SK-N-SH treated with all-trans-retinoic acid at 6 μM for 48 hours (cell line): ENCODE measurements around the gene SIX3.

ENCODE experiments used
- ATAC-seq: fragments of 200-7000 bp; cut with Tn5 transposase; 3 replicates; pipeline ENCODE4 v1.9.1; 2020; ENCODE audit warnings: mild to moderate bottlenecking, moderate library complexity
- ARNTL ChIP-seq: fragments of 450-650 bp; formaldehyde crosslinking; IDR thresholded peaks from 2 replicates; pipeline ENCODE4 v1.5.0; 2020; ENCODE audit warnings: low read depth, mild to moderate bottlenecking, moderate library complexity, borderline replicate concordance
- BACH2 ChIP-seq: fragments of 250-450 bp; sonication (Bioruptor Pico); IDR thresholded peaks from 2 replicates; pipeline ENCODE4 v1.9.0; 2021; ENCODE audit warnings: mild to moderate bottlenecking, borderline replicate concordance
- CREB5 ChIP-seq: fragments of 250-450 bp; sonication (Bioruptor Pico); IDR thresholded peaks from 2 replicates; pipeline ENCODE4 v1.5.1; 2020; ENCODE audit warnings: low read depth, mild to moderate bottlenecking, moderate library complexity
- CSDC2 ChIP-seq: fragments of 250-450 bp; sonication (Bioruptor Pico); IDR thresholded peaks from 2 replicates; pipeline ENCODE4 v1.5.0; 2020; ENCODE audit warnings: mild to moderate bottlenecking, moderate library complexity
- CSRNP3 ChIP-seq: fragments of 250-450 bp; sonication (Bioruptor Pico); IDR thresholded peaks from 2 replicates; pipeline ENCODE4 v1.5.1; 2021; ENCODE audit warnings: mild to moderate bottlenecking, moderate library complexity
- ESRRG ChIP-seq: fragments of 250-450 bp; sonication (Bioruptor Pico); IDR thresholded peaks from 2 replicates; pipeline ENCODE4 v1.6.1; 2021; ENCODE audit warnings: mild to moderate bottlenecking
- GLIS3 ChIP-seq: fragments of 250-450 bp; sonication (Bioruptor Pico); IDR thresholded peaks from 2 replicates; pipeline ENCODE4 v1.5.0; 2020; ENCODE audit warnings: mild to moderate bottlenecking, moderate library complexity
- ISL1 ChIP-seq: fragments of 250-450 bp; sonication (Bioruptor Pico); IDR thresholded peaks from 2 replicates; pipeline ENCODE4 v2.1.2; 2022; ENCODE audit warnings: mild to moderate bottlenecking, moderate library complexity
- OSR1 ChIP-seq: fragments of 250-450 bp; sonication (Bioruptor Pico); IDR thresholded peaks from 2 replicates; pipeline ENCODE4 v1.8.0; 2022; ENCODE audit warnings: moderate library complexity, mild to moderate bottlenecking, inconsistent platforms
- PATZ1 ChIP-seq: fragments of 250-450 bp; sonication (Bioruptor Pico); IDR thresholded peaks from 2 replicates; pipeline ENCODE4 v1.8.0; 2020; ENCODE audit warnings: mild to moderate bottlenecking, moderate library complexity, borderline replicate concordance
- PPARA ChIP-seq: fragments of 250-450 bp; sonication (Bioruptor Pico); IDR thresholded peaks from 2 replicates; pipeline ENCODE4 v1.5.0; 2020; ENCODE audit warnings: mild to moderate bottlenecking, borderline replicate concordance
- RARB ChIP-seq: fragments of 250-450 bp; sonication (Bioruptor Pico); IDR thresholded peaks from 2 replicates; pipeline ENCODE4 v1.8.0; 2021; ENCODE audit warnings: mild to moderate bottlenecking, moderate library complexity
- SNAI2 ChIP-seq: fragments of 250-450 bp; sonication (Bioruptor Pico); IDR thresholded peaks from 2 replicates; pipeline ENCODE4 v1.5.0; 2020; ENCODE audit warnings: mild to moderate bottlenecking, moderate library complexity
- TCF4 ChIP-seq: fragments of 250-450 bp; sonication (Bioruptor Pico); IDR thresholded peaks from 2 replicates; pipeline ENCODE4 v1.8.0; 2021; ENCODE audit warnings: mild to moderate bottlenecking, moderate library complexity, borderline replicate concordance
- TOX ChIP-seq: fragments of 250-450 bp; sonication (Bioruptor Pico); IDR thresholded peaks from 2 replicates; pipeline ENCODE4 v1.8.0; 2021; ENCODE audit warnings: mild to moderate bottlenecking, moderate library complexity, borderline replicate concordance
- TSHZ2 ChIP-seq: fragments of 250-450 bp; sonication (Bioruptor Pico); IDR thresholded peaks from 2 replicates; pipeline ENCODE4 v1.5.0; 2020; ENCODE audit warnings: mild to moderate bottlenecking, moderate library complexity
- ZFP3 ChIP-seq: fragments of 250-450 bp; sonication (Bioruptor Pico); IDR thresholded peaks from 2 replicates; pipeline ENCODE4 v1.5.0; 2020; ENCODE audit warnings: mild to moderate bottlenecking, moderate library complexity
- ZFP30 ChIP-seq: fragments of 450-650 bp; formaldehyde crosslinking; IDR thresholded peaks from 2 replicates; pipeline ENCODE4 v1.5.0; 2022; ENCODE audit warnings: mild to moderate bottlenecking, moderate library complexity
- ZNF565 ChIP-seq: fragments of 450-650 bp; formaldehyde crosslinking; conservative IDR thresholded peaks from 2 replicates; pipeline ENCODE4 v1.5.0; 2020; ENCODE audit warnings: low read depth, mild to moderate bottlenecking, moderate library complexity
- ZNF70 ChIP-seq: fragments of 450-650 bp; formaldehyde crosslinking; IDR thresholded peaks from 2 replicates; pipeline ENCODE4 v1.5.0; 2020; ENCODE audit warnings: mild to moderate bottlenecking, moderate library complexity
- ZNF8 ChIP-seq: fragments of 450-650 bp; formaldehyde crosslinking; IDR thresholded peaks from 2 replicates; pipeline ENCODE4 v1.5.0; 2020; ENCODE audit warnings: mild to moderate bottlenecking, moderate library complexity
- TF ChIP-seq, protein P1 (sequence below): fragments of 250-450 bp; sonication (Bioruptor Pico); IDR thresholded peaks from 2 replicates; pipeline ENCODE4 v1.8.0; 2021; ENCODE audit warnings: low read depth, mild to moderate bottlenecking, moderate library complexity, borderline replicate concordance

The SIX3 gene

DNA sequence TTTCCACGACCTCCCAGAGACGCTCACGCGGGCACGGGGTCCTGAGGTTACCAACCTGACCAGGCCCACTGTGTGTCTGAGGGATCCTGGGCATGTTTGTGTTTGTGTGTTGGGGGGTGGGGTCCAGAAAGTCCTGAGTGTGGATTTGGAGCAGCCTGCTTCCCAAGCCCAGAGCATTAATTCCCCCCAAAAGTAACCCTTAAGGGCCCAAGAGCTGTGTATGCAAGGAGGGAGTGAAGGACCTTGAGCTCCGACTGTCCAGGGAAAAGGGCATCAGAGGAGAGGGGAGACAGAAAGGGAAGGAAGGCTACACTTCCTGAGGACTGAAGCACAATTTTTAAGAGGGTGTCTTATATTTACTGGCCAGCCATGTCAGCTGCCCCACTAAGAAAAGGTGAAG, 5.2 kb upstream of the SIX3 start:
- ATAC-seq, result no peak
- no peak for TF ChIP-seq CSDC2
- TF ChIP-seq ZNF70 (CRISPR knock-in tag), result no peak
- TF ChIP-seq BACH2 (CRISPR knock-in tag), result no peak
- no peak for TF ChIP-seq CREB5
- TF ChIP-seq TCF4 (CRISPR knock-in tag), result no peak
- TF ChIP-seq SNAI2 (CRISPR knock-in tag), result no peak
- no peak for TF ChIP-seq CSRNP3 (CRISPR knock-in tag)
- no peak for TF ChIP-seq TSHZ2
- no peak for TF ChIP-seq ISL1 (CRISPR knock-in tag)
- TF ChIP-seq ZNF8, result no peak
- TF ChIP-seq ESRRG (CRISPR knock-in tag), result no peak
- no peak for TF ChIP-seq RARB (CRISPR knock-in tag)
- TF ChIP-seq ZFP3 (CRISPR knock-in tag), result no peak
- no peak for TF ChIP-seq GLIS3
- no peak for TF ChIP-seq ZNF565
- TF ChIP-seq ARNTL (CRISPR knock-in tag), result no peak
- TF ChIP-seq OSR1 (CRISPR knock-in tag), result no peak
- TF ChIP-seq, protein P1, sequence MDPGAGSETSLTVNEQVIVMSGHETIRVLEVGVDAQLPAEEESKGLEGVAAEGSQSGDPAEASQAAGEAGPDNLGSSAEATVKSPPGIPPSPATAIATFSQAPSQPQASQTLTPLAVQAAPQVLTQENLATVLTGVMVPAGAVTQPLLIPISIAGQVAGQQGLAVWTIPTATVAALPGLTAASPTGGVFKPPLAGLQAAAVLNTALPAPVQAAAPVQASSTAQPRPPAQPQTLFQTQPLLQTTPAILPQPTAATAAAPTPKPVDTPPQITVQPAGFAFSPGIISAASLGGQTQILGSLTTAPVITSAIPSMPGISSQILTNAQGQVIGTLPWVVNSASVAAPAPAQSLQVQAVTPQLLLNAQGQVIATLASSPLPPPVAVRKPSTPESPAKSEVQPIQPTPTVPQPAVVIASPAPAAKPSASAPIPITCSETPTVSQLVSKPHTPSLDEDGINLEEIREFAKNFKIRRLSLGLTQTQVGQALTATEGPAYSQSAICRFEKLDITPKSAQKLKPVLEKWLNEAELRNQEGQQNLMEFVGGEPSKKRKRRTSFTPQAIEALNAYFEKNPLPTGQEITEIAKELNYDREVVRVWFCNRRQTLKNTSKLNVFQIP (CRISPR knock-in tag), result no peak

- TF ChIP-seq ZNF8, result no peak
- TF ChIP-seq RARB (CRISPR knock-in tag), result no peak
- no peak for TF ChIP-seq GLIS3
- no peak for TF ChIP-seq PATZ1 (CRISPR knock-in tag)
- no peak for TF ChIP-seq ZNF70 (CRISPR knock-in tag)
- TF ChIP-seq CSRNP3 (CRISPR knock-in tag), result no peak
- TF ChIP-seq TOX (CRISPR knock-in tag), result no peak
- TF ChIP-seq SNAI2 (CRISPR knock-in tag), result no peak
- no peak for TF ChIP-seq OSR1 (CRISPR knock-in tag)
- no peak for TF ChIP-seq PPARA (CRISPR knock-in tag)
- TF ChIP-seq ARNTL (CRISPR knock-in tag), result no peak
- TF ChIP-seq TSHZ2, result no peak
- no peak for TF ChIP-seq CSDC2
- no peak for TF ChIP-seq BACH2 (CRISPR knock-in tag)
- TF ChIP-seq TCF4 (CRISPR knock-in tag), result no peak
- TF ChIP-seq, protein P1 (CRISPR knock-in tag), result no peak
- TF ChIP-seq ZFP30 (CRISPR knock-in tag), result no peak
- no peak for ATAC-seq
Observed at GRCh38 chr2:44936715-44937687, 4.5 kb upstream of the SIX3 start.
